ENCODE data around the gene WWP2.
A peak's percentile ranks its signal among the peaks of the same experiment; 100 is the strongest.

Gene WWP2

DNA sequence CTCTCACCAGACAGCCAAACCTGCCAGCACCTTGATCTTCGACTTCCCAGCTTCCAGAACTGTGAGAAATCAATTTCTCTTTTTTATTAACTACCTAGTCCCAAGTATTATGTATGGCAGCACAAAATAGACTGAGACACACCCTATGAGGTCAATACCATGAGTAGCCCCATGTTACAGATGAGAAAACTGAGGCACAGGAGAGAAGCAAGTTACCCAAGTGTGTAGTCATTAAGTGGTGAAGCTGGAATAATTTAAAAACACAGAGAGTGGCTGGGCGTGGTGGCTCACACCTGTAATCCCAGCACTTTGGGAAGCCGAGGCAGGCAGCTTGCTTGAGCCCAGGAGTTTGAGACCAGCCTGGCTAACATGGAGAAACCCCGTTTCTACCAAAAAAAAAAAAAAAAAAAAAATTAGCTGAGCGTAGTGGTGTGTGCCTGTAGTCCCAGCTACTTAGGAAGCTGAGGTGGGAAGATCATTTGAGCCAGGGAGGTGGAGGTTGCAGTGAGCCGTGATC, 40.6 kb upstream of the WWP2 start:
- DNase-seq: no peak
- TF ChIP-seq, protein P1, sequence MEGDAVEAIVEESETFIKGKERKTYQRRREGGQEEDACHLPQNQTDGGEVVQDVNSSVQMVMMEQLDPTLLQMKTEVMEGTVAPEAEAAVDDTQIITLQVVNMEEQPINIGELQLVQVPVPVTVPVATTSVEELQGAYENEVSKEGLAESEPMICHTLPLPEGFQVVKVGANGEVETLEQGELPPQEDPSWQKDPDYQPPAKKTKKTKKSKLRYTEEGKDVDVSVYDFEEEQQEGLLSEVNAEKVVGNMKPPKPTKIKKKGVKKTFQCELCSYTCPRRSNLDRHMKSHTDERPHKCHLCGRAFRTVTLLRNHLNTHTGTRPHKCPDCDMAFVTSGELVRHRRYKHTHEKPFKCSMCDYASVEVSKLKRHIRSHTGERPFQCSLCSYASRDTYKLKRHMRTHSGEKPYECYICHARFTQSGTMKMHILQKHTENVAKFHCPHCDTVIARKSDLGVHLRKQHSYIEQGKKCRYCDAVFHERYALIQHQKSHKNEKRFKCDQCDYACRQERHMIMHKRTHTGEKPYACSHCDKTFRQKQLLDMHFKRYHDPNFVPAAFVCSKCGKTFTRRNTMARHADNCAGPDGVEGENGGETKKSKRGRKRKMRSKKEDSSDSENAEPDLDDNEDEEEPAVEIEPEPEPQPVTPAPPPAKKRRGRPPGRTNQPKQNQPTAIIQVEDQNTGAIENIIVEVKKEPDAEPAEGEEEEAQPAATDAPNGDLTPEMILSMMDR (IDR thresholded peaks at IDR 0.05; ENCODE audit: low read depth, low read length, missing control alignments): no peak
- no peak overlapping the region for H3K27ac ChIP-seq
- H3K27me3 ChIP-seq (replicated peaks): no peaks in the 10 kb centered on the region
- H3K4me3 ChIP-seq (ENCODE audit: low read depth, low read length): no peak overlapping the region
- in situ Hi-C loops (cut with HindIII; ENCODE audit: low pct_ligation_motif_present, low sequenced_read_pairs): no loop called here
- H3K36me3 ChIP-seq (replicated peaks): peaks cover 21% of the 10 kb centered on the region

DNA sequence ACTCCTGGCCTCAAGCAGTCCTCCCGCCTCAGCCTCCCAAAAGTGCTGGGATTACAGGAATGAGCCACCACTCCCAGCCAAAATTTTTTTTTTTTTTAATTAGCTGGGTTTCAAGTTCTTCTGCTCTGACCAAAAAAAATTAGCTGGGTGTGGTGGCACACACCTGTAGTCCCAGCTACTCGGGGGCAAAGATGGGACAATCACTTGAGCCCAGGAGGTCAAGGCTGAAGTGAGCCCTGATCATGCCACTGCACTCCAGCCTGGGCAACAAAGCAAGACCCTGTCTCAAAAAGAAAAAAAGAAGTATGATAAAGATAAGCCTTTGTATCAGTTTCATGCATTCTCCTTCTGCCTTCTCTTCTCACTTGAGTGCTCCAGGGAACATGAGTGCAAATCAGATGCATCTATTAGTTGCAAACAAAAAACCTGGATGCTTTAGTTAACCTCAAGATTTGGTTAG, 37.7 kb upstream of the WWP2 start:
- no peak overlapping the region for H3K27ac ChIP-seq
- peaks cover 3% of the 10 kb centered on the region for H3K36me3 ChIP-seq (replicated peaks)
- H3K4me3 ChIP-seq (ENCODE audit: low read depth, low read length): no peak overlapping the region
- in situ Hi-C loops (cut with HindIII; ENCODE audit: low pct_ligation_motif_present, low sequenced_read_pairs): no loop called here
- H3K27me3 ChIP-seq (replicated peaks): no peaks in the 10 kb centered on the region
- DNase-seq: no peak
- TF ChIP-seq, protein P1 (IDR thresholded peaks at IDR 0.05; ENCODE audit: low read depth, low read length, missing control alignments): no peak

DNA sequence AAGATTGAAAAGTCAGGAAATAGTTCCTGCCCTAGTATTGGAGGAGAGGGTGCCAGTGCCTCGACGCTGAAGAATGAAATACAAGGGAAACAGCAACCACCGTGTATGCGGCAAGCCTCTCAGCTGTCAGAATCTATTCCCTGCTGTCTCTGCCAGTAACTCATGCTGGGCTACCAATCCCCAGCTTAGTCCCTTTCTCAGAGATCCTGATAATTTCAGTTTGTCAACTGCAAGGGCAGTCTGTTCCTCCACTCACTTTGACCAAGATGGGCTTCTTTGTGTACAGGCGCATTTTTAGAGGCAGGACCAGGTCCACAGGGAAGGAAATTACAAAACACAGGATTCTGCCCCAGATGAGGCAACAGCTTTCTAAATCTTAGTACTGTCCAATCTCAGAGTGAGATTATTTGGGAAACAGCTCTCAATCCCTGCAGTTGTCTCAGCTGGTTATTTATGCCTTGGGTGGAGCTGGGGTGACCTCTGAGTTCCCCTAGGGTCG, 37.1 kb upstream of the WWP2 start:
- TF ChIP-seq, protein P1 (IDR thresholded peaks at IDR 0.05; ENCODE audit: low read depth, low read length, missing control alignments): no peak
- in situ Hi-C loops (cut with HindIII; ENCODE audit: low pct_ligation_motif_present, low sequenced_read_pairs): no loop called here
- Histone ChIP-seq H3K27me3 (replicated peaks) (no peaks in the 10 kb centered on the region), H3K36me3 (replicated peaks) (no peaks in the 10 kb centered on the region), H3K4me3 (ENCODE audit: low read depth, low read length) (peak overlapping the region; percentile 67), H3K27ac (no peak overlapping the region)
- no peak for DNase-seq

DNA sequence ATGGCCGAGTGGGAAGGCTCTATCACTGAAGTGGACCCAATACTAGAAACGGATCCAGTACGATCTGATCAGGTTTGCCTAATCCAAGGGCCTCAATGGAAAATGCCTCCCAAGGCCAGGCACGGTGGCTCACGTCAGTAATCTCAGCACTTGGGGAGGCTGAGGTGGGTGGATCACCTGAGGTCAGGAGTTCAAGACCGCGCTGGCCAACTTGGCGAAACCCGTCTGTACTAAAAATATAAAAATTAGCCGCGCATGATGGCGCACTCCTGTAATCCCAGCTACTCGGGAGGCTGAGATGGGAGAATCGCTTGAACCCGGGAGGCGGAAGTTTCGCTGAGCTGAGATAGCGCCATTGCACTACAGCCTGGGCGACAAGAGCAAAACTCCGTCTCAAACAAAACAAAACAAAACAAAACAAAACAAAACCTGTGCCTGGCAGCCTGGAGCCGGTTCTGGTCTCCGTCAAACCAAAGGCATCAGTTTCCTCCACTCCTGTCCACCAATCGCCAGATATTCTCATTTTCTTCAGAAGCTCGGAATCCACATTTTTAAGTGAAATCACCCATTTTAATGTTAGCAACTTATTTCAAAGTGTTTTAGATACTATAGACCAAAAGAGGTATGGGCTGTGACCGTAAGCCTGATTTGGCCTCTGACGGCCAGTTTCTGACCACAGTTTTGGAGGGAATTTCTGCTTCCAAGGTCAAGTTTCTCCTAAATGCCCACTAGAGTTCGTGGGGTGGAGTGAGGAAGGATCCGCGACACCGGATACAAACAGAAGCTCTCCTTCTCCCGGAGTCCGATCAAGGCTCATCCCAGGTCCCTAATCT, 36.4 kb upstream of the WWP2 start:
- in situ Hi-C loops (cut with HindIII; ENCODE audit: low pct_ligation_motif_present, low sequenced_read_pairs): no loop called here
- no peak for DNase-seq
- Histone ChIP-seq H3K36me3 (replicated peaks) (no peaks in the 10 kb centered on the region), H3K27ac (peak overlapping the region; percentile 87), H3K4me3 (ENCODE audit: low read depth, low read length) (peak overlapping the region; percentile 67), H3K27me3 (replicated peaks) (no peaks in the 10 kb centered on the region)
- TF ChIP-seq, protein P1 (IDR thresholded peaks at IDR 0.05; ENCODE audit: low read depth, low read length, missing control alignments): no peak

DNA sequence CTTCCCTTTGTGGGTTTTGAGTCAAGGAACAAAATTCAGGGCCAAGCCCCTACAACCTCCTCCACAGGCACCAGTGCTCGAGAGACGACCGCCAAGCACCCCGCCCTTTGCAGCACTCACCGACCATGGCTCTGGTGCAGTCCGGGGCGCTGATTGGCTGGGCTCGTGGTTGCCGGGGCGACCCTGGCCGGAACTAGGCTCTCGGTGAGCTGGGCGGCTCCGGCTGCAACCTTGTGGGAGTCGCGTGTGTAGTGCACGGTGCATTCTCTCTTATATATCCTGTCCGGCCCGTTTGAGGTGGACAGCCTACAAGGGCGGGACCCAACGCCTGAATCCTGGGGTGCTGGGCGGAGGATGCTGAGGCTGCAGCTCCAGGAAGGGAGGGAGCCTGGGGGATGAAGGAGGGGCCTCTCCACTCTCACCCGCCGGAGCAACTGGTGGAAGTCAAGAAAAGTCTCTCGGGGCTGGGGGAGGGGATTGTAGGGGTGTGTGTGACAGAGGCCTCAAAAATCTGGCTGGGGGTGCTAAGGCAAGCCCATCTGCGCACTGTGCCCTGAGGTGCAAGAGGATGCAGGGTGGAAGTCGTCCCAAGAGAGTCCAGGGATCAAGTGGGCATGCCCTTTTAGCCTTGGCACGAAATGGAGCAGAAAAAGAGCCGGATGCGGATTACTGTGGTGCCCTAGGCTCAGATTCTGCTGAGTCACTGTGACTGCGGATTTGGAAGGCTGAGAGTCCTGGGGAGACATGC, 35.6 kb upstream of the WWP2 start, which contains the start of gene NQO1:
Gene NQO1, minus strand, starts transcription at position 248 of the 748 bp plus-strand sequence. Its CDS starts 121 bp downstream, at position 127.
- in situ Hi-C loops (cut with HindIII; ENCODE audit: low pct_ligation_motif_present, low sequenced_read_pairs): no loop called here
- Histone ChIP-seq H3K27me3 (replicated peaks) (no peaks in the 10 kb centered on the region), H3K4me3 (ENCODE audit: low read depth, low read length) (peak within 1 kb of the TSS; percentile 67), H3K27ac (peak within 1 kb of the TSS; percentile 87), H3K36me3 (replicated peaks) (no peaks in the 10 kb centered on the region)
- DNase-seq: peak; percentile 96
- TF ChIP-seq, protein P1 (IDR thresholded peaks at IDR 0.05; ENCODE audit: low read depth, low read length, missing control alignments): no peak
